Vagina (tissue), 2 donors: Measurements from ENCODE around the gene STXBP4. TPM values are rescaled to one million over a fixed set of nuclear protein-coding genes. Genes with fewer than 3 reads are reported as not detected.

Experiments used
- DNase-seq, 2 donors: peaks; one replicate each; pipeline ENCODE4 v3.0.0-alpha.2; 2017; ENCODE audit errors: extremely low spot score in 2 of 2
- H3K27ac ChIP-seq: fragments of 200-600 bp; sonication (generic); one replicate; pipeline ENCODE4 v1.5.1; 2019
- H3K27me3 ChIP-seq: fragments of 200-600 bp; sonication (generic); one replicate; pipeline ENCODE4 v1.5.1; 2019
- H3K36me3 ChIP-seq, 2 donors: fragments of 200-600 bp; sonication (generic); one replicate each; pipeline ENCODE4 v1.5.1; 2017 to 2019
- H3K4me1 ChIP-seq: fragments of 200-600 bp; sonication (generic); one replicate; pipeline ENCODE4 v1.5.1; 2019
- H3K4me3 ChIP-seq, 2 donors: fragments of 200-600 bp; sonication (generic); 1 replicate in 1 of 2; 2 replicates in 1 of 2; pipeline ENCODE4 v1.5.1; 2016 to 2019
- H3K9me3 ChIP-seq: fragments of 200-600 bp; sonication (generic); one replicate; pipeline ENCODE4 v1.5.1; 2019
- CTCF ChIP-seq, 3 experiments: fragments of 450-650 bp in 2 of 3; fragments of 200-600 bp in 1 of 3; sonication (generic) in 1 of 3; IDR thresholded peaks; one replicate each; pipeline ENCODE4 v1.5.1; 2017 to 2019; ENCODE audit warnings: antibody characterized with exemption in 3 of 3, mild to moderate bottlenecking in 2 of 3, moderate library complexity in 2 of 3
- POLR2A ChIP-seq, 2 donors: fragments of 450-650 bp; IDR thresholded peaks; one replicate each; pipeline ENCODE4 v1.6.1; 2017; ENCODE audit warnings: antibody characterized with exemption in 2 of 2, mild to moderate bottlenecking in 2 of 2, moderate library complexity in 2 of 2
- POLR2AphosphoS5 ChIP-seq, 2 donors: sonication (generic); formaldehyde crosslinking; IDR thresholded peaks; one replicate each; pipeline ENCODE4 v1.9.0; 2017; ENCODE audit warnings: antibody characterized with exemption in 2 of 2, mild to moderate bottlenecking in 2 of 2, low read depth in 1 of 2; ENCODE audit not compliant: insufficient read depth in 1 of 2
- intact Hi-C: fragments of 100-400 bp; cut with DNase I; formaldehyde crosslinking; loops from one replicate; pipeline ENCODE4 v1.15.1; 2023
- total RNA-seq: library from RNA; depleted of rRNA; stranded (reverse); fragments of >200 nt; gene quantifications from one replicate; pipeline ENCODE4 v1.2.3, GENCODE V29; 2016

The STXBP4 gene
- total RNA-seq, 1 donor from 2014 or later = 9.6 TPM

DNA sequence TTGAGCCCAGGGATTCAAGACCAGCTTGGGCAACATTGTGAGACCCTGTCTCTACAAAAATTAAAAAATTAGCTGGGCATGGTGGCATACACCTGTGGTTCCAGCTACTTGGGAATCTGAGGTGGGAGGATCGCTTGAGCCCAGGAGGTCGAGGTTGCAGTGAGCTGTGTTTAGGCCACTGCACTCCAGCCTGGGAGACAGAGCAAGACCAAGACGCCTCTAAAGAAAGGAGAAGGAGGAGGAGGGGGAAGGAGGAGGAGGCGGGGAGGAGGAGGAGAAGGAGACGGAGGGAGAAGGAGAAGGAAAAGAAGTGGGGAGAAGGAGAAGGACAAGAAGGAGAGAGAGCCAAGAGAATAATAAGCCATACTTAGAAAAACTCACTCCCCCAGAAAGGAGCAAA is 35.9 kb downstream of the STXBP4 start:
- H3K9me3 ChIP-seq = no peaks in the 10 kb centered on the region
- no peak overlapping the region for H3K27ac ChIP-seq
- H3K4me3 ChIP-seq = no peak overlapping the region
- no peaks in the 10 kb centered on the region for H3K4me1 ChIP-seq
- peaks cover 0 to 10% of the 10 kb centered on the region in 2 donors for H3K36me3 ChIP-seq
- no peaks in the 10 kb centered on the region for H3K27me3 ChIP-seq
- TF ChIP-seq POLR2AphosphoS5 (IDR thresholded peaks at IDR 0.05; ENCODE audit: insufficient read depth in 1 of 2, low read depth in 1 of 2) = no peak
- no peak for TF ChIP-seq POLR2A (IDR thresholded peaks at IDR 0.05)
- no peak for TF ChIP-seq CTCF (IDR thresholded peaks at IDR 0.05)
- DNase-seq = no peak
- intact Hi-C loops = no loop called here

DNA sequence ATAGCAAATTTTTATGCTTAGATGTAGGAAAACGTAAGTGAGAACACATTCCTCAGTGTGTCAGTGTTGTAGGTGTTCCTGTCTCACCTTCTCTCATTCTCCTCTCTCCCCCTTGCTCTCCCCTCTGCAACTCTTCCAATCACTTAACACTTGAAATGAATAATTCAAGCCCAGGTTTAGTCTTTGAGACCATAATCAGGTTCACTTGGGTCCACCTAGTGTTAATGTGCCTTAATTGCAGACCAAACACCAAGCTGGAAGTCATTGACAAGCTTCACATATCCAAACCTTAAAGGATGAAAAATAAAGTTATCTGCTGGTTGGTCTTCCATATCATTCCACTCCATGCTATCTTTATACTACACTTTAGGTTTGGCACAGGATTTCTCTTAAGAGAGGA is 37.0 kb downstream of the STXBP4 start:
- no peak for TF ChIP-seq POLR2A (IDR thresholded peaks at IDR 0.05)
- no peak for TF ChIP-seq CTCF (IDR thresholded peaks at IDR 0.05)
- no peak for TF ChIP-seq POLR2AphosphoS5 (IDR thresholded peaks at IDR 0.05; ENCODE audit: insufficient read depth in 1 of 2, low read depth in 1 of 2)
- Histone ChIP-seq H3K36me3 (peaks cover 0 to 10% of the 10 kb centered on the region in 2 donors), H3K27ac (no peak overlapping the region), H3K9me3 (no peaks in the 10 kb centered on the region), H3K27me3 (no peaks in the 10 kb centered on the region), H3K4me1 (no peaks in the 10 kb centered on the region), H3K4me3 (no peak overlapping the region)
- no peak for DNase-seq
- intact Hi-C loops = no loop called here

- H3K27ac ChIP-seq = no peak overlapping the region
- no peak for DNase-seq
- intact Hi-C loops = loop anchor here (2.0 kb wide), 1 partner anchor 15 kb away; no protein-coding TSS in a partner anchor
- H3K36me3 ChIP-seq = no peaks in the 10 kb centered on the region
- H3K27me3 ChIP-seq = no peaks in the 10 kb centered on the region
- no peaks in the 10 kb centered on the region for H3K4me1 ChIP-seq
- TF ChIP-seq POLR2A (IDR thresholded peaks at IDR 0.05) (no peak), POLR2AphosphoS5 (IDR thresholded peaks at IDR 0.05; ENCODE audit: insufficient read depth in 1 of 2, low read depth in 1 of 2) (no peak), CTCF (IDR thresholded peaks at IDR 0.05) (no peak)
- no peak overlapping the region for H3K4me3 ChIP-seq
- no peaks in the 10 kb centered on the region for H3K9me3 ChIP-seq
Measured at GRCh38 chr17:55023626-55024025, 55.1 kb downstream of the STXBP4 start.

DNA sequence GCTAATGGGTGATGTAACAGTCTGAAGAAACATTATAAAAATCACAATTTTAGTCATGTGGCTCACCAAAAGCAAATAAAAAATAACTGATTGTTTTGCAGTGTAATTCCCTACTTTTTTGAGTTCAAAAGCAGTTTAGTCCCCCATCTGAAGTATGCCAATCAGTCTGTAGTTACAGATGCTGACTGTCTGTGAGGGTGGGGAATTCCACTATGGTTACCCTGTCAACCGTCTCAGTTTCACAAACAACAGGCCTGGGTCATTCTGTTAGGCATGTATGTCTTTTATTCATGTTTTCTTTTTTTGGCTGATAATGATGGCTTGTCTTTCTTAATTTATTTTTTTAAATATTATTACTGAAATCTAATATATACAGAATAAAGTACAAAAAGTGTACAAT is 69.3 kb downstream of the STXBP4 start:
- no peaks in the 10 kb centered on the region for H3K4me1 ChIP-seq
- H3K9me3 ChIP-seq = no peaks in the 10 kb centered on the region
- H3K36me3 ChIP-seq = no peaks in the 10 kb centered on the region
- no peak overlapping the region for H3K27ac ChIP-seq
- TF ChIP-seq POLR2AphosphoS5 (IDR thresholded peaks at IDR 0.05; ENCODE audit: insufficient read depth in 1 of 2, low read depth in 1 of 2) (no peak), CTCF (IDR thresholded peaks at IDR 0.05) (no peak), POLR2A (IDR thresholded peaks at IDR 0.05) (no peak)
- no peaks in the 10 kb centered on the region for H3K27me3 ChIP-seq
- no peak for DNase-seq
- no peak overlapping the region for H3K4me3 ChIP-seq
- intact Hi-C loops = loop anchor here (2.0 kb wide), 1 partner anchor 15 kb away; no protein-coding TSS in a partner anchor

DNA sequence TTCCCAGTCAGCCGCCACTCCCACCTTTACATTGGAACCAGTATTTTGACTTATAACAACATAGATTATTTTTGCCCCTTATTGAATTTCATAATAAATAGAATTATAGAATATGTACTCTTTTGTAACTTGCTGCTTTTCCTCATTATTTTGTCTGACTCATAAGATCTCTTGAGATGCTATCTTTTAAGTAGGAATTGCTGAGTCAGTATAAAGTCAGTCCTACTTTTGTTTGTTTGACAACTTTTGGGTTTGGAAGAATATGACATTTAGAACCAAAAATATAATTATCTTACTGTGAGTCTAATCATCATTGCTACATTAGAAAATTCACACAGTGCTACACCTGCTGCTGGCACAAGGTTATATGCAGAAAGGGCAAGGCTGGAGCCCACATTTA is 69.7 kb downstream of the STXBP4 start:
- Histone ChIP-seq H3K27me3 (no peaks in the 10 kb centered on the region), H3K4me1 (no peaks in the 10 kb centered on the region), H3K27ac (no peak overlapping the region), H3K4me3 (no peak overlapping the region), H3K9me3 (no peaks in the 10 kb centered on the region), H3K36me3 (no peaks in the 10 kb centered on the region)
- DNase-seq = no peak
- TF ChIP-seq POLR2AphosphoS5 (IDR thresholded peaks at IDR 0.05; ENCODE audit: insufficient read depth in 1 of 2, low read depth in 1 of 2) (no peak), POLR2A (IDR thresholded peaks at IDR 0.05) (no peak), CTCF (IDR thresholded peaks at IDR 0.05) (no peak)
- intact Hi-C loops = loop anchor here (2.0 kb wide), 1 partner anchor 15 kb away; no protein-coding TSS in a partner anchor
